Measurements from ENCODE around the gene KANSL1. TPM values are rescaled to one million over a fixed set of nuclear protein-coding genes. Genes with fewer than 3 reads are reported as not detected.
"Not testable (repeated sequence)": the region's sequence is repeated elsewhere in the genome, so short reads cannot be mapped to it uniquely, and the experiment has no call there.

The KANSL1 gene
- total RNA-seq, 1 donor from 2014 or later = 121 TPM

- Mint-ChIP-seq H3K36me3 (ENCODE audit: low read depth) (no peaks in the 10 kb centered on the region), H3K4me3 (no peak overlapping the region), H3K4me1 (peaks cover 29% of the 10 kb centered on the region)
Measured at GRCh38 chr17:46097497-46097896, 95.7 kb downstream of the KANSL1 start.

GRCh38 chr17:46092991-46093390, 100.2 kb downstream of the KANSL1 start:
- TF ChIP-seq CTCF (conservative IDR thresholded peaks at IDR 0.05) = no peak
- H3K27ac Mint-ChIP-seq (ENCODE audit: unreplicated experiment) = no peak overlapping the region
- H3K9me3 Mint-ChIP-seq = no peaks in the 10 kb centered on the region
- H3K4me3 Mint-ChIP-seq = no peak overlapping the region
- H3K27me3 Mint-ChIP-seq (ENCODE audit: low read depth) = no peaks in the 10 kb centered on the region
- no peak for DNase-seq (ENCODE audit: low read depth, low spot score)
- H3K36me3 Mint-ChIP-seq (ENCODE audit: low read depth) = peaks cover 7% of the 10 kb centered on the region
- H3K4me1 Mint-ChIP-seq = peaks cover 7% of the 10 kb centered on the region

More at GRCh38 chr17:46097497-46097896, 95.7 kb downstream of the KANSL1 start:
- DNase-seq (ENCODE audit: low read depth, low spot score) = no peak
- Mint-ChIP-seq H3K9me3 (no peaks in the 10 kb centered on the region), H3K27me3 (ENCODE audit: low read depth) (no peaks in the 10 kb centered on the region), H3K27ac (ENCODE audit: unreplicated experiment) (no peak overlapping the region)
- TF ChIP-seq CTCF (conservative IDR thresholded peaks at IDR 0.05) = no peak

GRCh38 chr17:46090871-46091270, 102.4 kb downstream of the KANSL1 start:
- H3K36me3 Mint-ChIP-seq (ENCODE audit: low read depth) = peaks cover 7% of the 10 kb centered on the region
- peaks cover 11% of the 10 kb centered on the region for H3K4me1 Mint-ChIP-seq
- no peaks in the 10 kb centered on the region for H3K27me3 Mint-ChIP-seq (ENCODE audit: low read depth)
- H3K27ac Mint-ChIP-seq (ENCODE audit: unreplicated experiment) = no peak overlapping the region
- no peak for TF ChIP-seq CTCF (conservative IDR thresholded peaks at IDR 0.05)
- no peak for DNase-seq (ENCODE audit: low read depth, low spot score)
- no peaks in the 10 kb centered on the region for H3K9me3 Mint-ChIP-seq
- H3K4me3 Mint-ChIP-seq = no peak overlapping the region

- peaks cover 4% of the 10 kb centered on the region for H3K4me1 Mint-ChIP-seq
- H3K9me3 Mint-ChIP-seq = no peaks in the 10 kb centered on the region
Measured at GRCh38 chr17:46089389-46089965, 103.8 kb downstream of the KANSL1 start.

GRCh38 chr17:46088595-46088994, 104.6 kb downstream of the KANSL1 start:
- no peak for TF ChIP-seq CTCF (conservative IDR thresholded peaks at IDR 0.05)

More at GRCh38 chr17:46089389-46089965, 103.8 kb downstream of the KANSL1 start:
- Mint-ChIP-seq H3K27me3 (ENCODE audit: low read depth) (no peaks in the 10 kb centered on the region), H3K4me3 (no peak overlapping the region), H3K27ac (ENCODE audit: unreplicated experiment) (no peak overlapping the region), H3K36me3 (ENCODE audit: low read depth) (peaks cover 7% of the 10 kb centered on the region)
- no peak for TF ChIP-seq CTCF (conservative IDR thresholded peaks at IDR 0.05)
- no peak for DNase-seq (ENCODE audit: low read depth, low spot score)

GRCh38 chr17:46087871-46088270, 105.4 kb downstream of the KANSL1 start:
- H3K27ac Mint-ChIP-seq (ENCODE audit: unreplicated experiment); H3K36me3 Mint-ChIP-seq (ENCODE audit: low read depth); DNase-seq (ENCODE audit: low read depth, low spot score); H3K9me3 Mint-ChIP-seq; H3K27me3 Mint-ChIP-seq (ENCODE audit: low read depth); H3K4me3 Mint-ChIP-seq; H3K4me1 Mint-ChIP-seq: not testable (repeated sequence)

More at GRCh38 chr17:46088595-46088994, 104.6 kb downstream of the KANSL1 start:
- H3K9me3 Mint-ChIP-seq = no peaks in the 10 kb centered on the region
- peaks cover 7% of the 10 kb centered on the region for H3K36me3 Mint-ChIP-seq (ENCODE audit: low read depth)
- no peak overlapping the region for H3K4me3 Mint-ChIP-seq
- DNase-seq (ENCODE audit: low read depth, low spot score) = no peak
- peaks cover 4% of the 10 kb centered on the region for H3K4me1 Mint-ChIP-seq
- no peak overlapping the region for H3K27ac Mint-ChIP-seq (ENCODE audit: unreplicated experiment)
- no peaks in the 10 kb centered on the region for H3K27me3 Mint-ChIP-seq (ENCODE audit: low read depth)

Data from neural crest cell (in vitro differentiated cells).